ENCODE data around the gene PHKB. TPM values are rescaled to one million over a fixed set of nuclear protein-coding genes. Genes with fewer than 3 reads are reported as not detected.

Gene PHKB
- total RNA-seq, 2 donors from 2014 or later, result 56.2 to 59.5 TPM

DNA sequence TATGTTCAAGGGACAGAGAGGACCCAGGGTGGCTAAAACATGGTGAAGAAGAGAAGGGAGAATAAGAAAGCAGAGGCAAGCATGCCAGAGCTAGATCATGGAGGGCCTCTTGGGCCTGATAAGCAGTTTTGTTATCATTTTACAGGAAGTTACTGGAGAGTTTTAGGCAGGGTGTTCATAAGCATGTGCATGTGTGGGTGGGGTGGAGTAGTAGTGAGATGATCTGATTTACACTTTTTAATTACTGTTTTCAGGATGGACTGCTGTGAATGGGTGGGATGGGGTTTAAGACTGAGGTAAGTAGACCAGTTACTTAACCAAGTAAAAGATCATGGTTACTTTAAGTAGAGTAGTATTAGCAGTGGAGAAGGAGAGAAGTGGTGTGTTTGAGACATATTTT is 173.6 kb downstream of the PHKB start:
- DNase-seq (no peak), ATAC-seq (no peak)
- Mint-ChIP-seq H3K4me3 (no peak overlapping the region), H3K27me3 (no peaks in the 10 kb centered on the region), H3K27ac (no peak overlapping the region), H3K36me3 (ENCODE audit: low read depth) (peaks cover 10% of the 10 kb centered on the region), H3K4me1 (peaks cover 3% of the 10 kb centered on the region)
- no peaks in the 10 kb centered on the region for H3K9me3 ChIP-seq (ENCODE audit: control insufficient read depth, low read length, poor library complexity, severe bottlenecking)

DNA sequence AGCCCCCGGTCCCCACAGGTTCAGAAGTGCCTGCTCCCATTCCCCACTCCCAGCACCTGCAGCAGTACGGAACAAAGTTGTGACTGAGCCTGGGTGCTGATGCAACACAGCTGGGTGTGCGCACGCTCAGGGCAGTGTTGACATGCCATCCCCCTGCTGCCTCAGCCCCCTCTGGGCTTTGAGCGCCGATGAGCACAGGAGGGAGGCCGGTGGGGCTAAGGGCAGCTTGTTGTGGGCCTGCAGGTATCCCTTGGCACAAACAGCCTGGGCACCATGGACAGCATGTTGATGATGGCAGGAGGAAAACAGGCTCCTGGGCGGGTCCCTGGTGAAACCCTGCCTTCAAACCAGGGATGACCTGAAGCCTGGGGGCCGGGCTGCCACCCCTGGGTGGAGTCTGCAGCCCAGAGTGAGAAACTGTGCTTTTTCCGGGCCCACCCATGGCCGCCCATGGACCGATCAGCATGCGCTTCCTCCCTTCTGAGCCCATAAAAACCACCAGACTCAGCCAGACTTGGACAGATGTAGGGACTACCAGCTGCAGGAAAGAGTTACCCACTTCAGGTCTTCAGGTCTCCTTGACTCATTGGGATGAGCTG is 175.5 kb downstream of the PHKB start:
- no peaks in the 10 kb centered on the region for H3K9me3 ChIP-seq (ENCODE audit: control insufficient read depth, low read length, poor library complexity, severe bottlenecking)
- no peak for DNase-seq
- no peak for ATAC-seq
- Mint-ChIP-seq H3K4me1 (peaks cover 3% of the 10 kb centered on the region), H3K36me3 (ENCODE audit: low read depth) (peaks cover 10% of the 10 kb centered on the region), H3K27ac (no peak overlapping the region), H3K27me3 (no peaks in the 10 kb centered on the region), H3K4me3 (no peak overlapping the region)

DNA sequence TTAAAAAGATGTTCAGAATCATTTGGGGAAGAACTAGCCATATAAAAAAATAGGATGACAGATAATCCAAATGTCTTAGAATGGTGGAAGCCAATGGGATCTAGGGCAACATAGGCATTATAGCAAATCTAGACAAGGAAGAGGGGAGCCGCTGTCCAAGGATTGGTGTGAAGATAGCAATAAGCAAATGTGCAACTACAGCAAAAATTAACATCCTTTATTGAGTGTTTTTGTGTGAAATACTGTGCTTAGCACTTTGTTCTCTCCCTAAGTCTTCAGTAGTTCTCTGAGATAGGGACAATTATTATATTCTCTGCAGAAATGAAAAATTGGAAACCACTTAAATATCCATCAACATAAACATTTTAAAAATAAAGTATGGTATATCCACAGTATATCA is 177.0 kb downstream of the PHKB start:
- Mint-ChIP-seq H3K36me3 (ENCODE audit: low read depth) (peaks cover 12% of the 10 kb centered on the region), H3K4me3 (no peak overlapping the region), H3K27ac (no peak overlapping the region), H3K4me1 (peaks cover 4% of the 10 kb centered on the region), H3K27me3 (no peaks in the 10 kb centered on the region)
- H3K9me3 ChIP-seq (ENCODE audit: control insufficient read depth, low read length, poor library complexity, severe bottlenecking), result no peaks in the 10 kb centered on the region
- no peak for DNase-seq
- no peak for ATAC-seq

DNA sequence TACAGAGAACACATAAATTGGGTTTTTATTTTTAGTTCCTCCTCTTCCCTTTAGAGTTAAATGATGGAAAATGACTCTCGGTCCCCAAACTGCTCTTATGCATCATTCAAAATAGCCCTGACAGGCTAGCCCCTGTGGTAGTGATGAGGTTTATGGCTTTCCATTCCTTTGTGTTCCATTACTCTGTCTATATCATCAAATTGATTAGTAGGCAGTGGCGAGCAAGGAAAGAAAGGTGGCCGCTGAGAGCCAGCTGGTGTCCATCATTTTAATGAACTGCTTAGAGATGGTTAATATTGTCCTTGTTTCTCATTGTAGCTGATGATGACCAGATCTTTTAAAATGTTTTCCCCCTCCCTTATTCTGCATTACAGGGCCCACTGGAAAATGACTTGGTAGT is 179.5 kb downstream of the PHKB start:
- no peak overlapping the region for H3K27ac Mint-ChIP-seq
- peaks cover 5% of the 10 kb centered on the region for H3K36me3 Mint-ChIP-seq (ENCODE audit: low read depth)
- no peak for DNase-seq
- no peaks in the 10 kb centered on the region for H3K27me3 Mint-ChIP-seq
- peaks cover 7% of the 10 kb centered on the region for H3K4me1 Mint-ChIP-seq
- no peak overlapping the region for H3K4me3 Mint-ChIP-seq
- no peaks in the 10 kb centered on the region for H3K9me3 ChIP-seq (ENCODE audit: control insufficient read depth, low read length, poor library complexity, severe bottlenecking)
- ATAC-seq, result no peak

DNA sequence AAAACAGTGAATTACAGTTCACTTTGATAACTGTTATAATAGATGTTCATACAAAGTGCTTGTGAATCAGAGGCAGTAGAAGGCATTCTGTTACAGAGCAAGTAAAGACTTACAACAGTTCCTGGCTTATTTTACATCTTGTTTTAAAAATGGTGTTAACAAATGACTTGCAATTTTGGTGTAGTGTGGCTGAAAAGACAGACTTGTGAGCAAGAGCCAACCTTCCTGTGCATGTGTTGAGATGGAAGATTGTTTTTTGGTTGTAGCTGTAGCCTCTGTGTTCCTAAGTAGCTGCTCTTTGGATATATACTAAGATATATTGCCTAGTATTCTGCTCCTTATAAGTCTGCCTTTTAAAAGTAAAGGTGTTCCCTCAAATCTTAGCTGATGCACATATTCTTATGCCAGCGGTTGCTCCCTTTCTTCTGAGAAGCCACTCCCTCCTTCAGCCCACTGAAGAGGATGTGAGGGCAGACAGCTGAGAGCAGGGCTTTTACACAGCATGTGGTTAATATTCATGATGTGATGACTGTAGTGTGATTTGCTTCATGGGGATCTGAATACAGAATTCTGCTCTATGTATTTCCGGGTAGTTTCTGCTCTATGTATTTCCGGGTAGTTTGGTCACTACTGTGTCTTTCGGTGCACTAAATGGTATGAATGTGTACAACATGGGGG is 182.3 kb downstream of the PHKB start:
- no peak for DNase-seq
- Mint-ChIP-seq H3K4me1 (peaks cover 7% of the 10 kb centered on the region), H3K4me3 (no peak overlapping the region), H3K27me3 (no peaks in the 10 kb centered on the region), H3K36me3 (ENCODE audit: low read depth) (peaks cover 5% of the 10 kb centered on the region), H3K27ac (no peak overlapping the region)
- no peak for ATAC-seq
- H3K9me3 ChIP-seq (ENCODE audit: control insufficient read depth, low read length, poor library complexity, severe bottlenecking), result no peaks in the 10 kb centered on the region

DNA sequence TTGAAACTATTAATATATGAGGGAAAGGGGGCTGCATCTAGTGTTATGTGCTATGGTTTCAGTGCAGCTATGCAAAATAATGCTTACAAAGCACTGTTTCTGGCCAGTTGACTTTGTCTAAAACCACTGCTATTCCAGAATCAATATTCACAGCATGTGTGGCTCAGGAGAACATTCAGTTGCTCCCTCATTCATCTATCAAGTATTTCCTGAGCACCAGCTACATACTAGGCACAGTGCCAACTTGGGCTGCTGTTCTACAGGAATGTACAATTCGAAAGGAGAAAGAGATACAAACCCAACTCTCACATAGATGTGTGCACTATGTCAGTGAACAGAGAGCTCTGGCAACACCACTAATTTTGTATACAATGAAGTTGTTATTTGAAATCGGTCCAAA is 183.0 kb downstream of the PHKB start:
- peaks cover 5% of the 10 kb centered on the region for H3K36me3 Mint-ChIP-seq (ENCODE audit: low read depth)
- H3K27ac Mint-ChIP-seq, result no peak overlapping the region
- ATAC-seq (no peak), DNase-seq (no peak)
- H3K9me3 ChIP-seq (ENCODE audit: control insufficient read depth, low read length, poor library complexity, severe bottlenecking), result no peaks in the 10 kb centered on the region
- H3K4me3 Mint-ChIP-seq, result no peak overlapping the region
- no peaks in the 10 kb centered on the region for H3K27me3 Mint-ChIP-seq
- H3K4me1 Mint-ChIP-seq, result peaks cover 7% of the 10 kb centered on the region

DNA sequence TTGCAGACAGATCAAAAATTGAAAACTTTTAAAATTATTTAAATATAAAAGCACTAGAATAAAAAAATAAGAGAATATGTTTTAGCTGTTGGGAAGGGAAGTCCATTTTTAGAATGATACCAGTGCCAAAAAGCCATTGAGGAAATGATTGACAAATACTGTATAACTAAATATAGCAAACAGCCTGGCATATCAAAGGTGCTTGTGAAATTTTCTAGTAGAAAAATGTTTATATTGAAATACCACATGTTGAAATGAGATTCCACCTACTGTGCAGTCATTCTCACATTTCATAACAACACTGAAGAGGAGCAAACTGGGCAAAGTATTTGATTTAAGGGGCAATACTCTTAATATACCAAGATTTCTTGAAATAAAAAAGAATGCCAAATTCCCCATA is 183.5 kb downstream of the PHKB start:
- DNase-seq (no peak), ATAC-seq (no peak)
- H3K9me3 ChIP-seq (ENCODE audit: control insufficient read depth, low read length, poor library complexity, severe bottlenecking), result no peaks in the 10 kb centered on the region
- Mint-ChIP-seq H3K4me1 (peaks cover 7% of the 10 kb centered on the region), H3K4me3 (no peak overlapping the region), H3K36me3 (ENCODE audit: low read depth) (peaks cover 5% of the 10 kb centered on the region), H3K27ac (no peak overlapping the region), H3K27me3 (no peaks in the 10 kb centered on the region)

DNA sequence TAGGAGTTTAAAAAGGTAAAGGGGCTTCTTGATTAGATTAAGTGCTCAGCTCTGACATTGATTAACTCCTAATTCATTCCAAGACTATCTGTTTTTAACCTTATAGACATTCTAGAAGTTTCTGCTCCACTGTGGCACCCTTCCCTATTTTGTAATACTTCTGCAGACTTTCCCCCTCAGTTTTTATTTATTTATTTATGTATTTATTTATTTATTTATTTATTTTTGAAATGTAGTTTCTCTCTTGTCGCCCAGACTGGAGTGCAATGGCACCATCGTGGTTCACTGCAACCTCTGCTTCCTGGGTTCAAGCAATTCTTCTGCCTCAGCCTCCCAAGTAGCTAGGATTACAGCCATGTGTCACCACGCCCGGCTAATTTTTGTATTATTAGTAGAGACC is 185.8 kb downstream of the PHKB start:
- ATAC-seq, result no peak
- no peak for DNase-seq
- H3K36me3 Mint-ChIP-seq (ENCODE audit: low read depth), result peaks cover 15% of the 10 kb centered on the region
- H3K27me3 Mint-ChIP-seq, result no peaks in the 10 kb centered on the region
- no peak overlapping the region for H3K27ac Mint-ChIP-seq
- H3K4me1 Mint-ChIP-seq, result peaks cover 7% of the 10 kb centered on the region
- no peaks in the 10 kb centered on the region for H3K9me3 ChIP-seq (ENCODE audit: control insufficient read depth, low read length, poor library complexity, severe bottlenecking)
- no peak overlapping the region for H3K4me3 Mint-ChIP-seq

DNA sequence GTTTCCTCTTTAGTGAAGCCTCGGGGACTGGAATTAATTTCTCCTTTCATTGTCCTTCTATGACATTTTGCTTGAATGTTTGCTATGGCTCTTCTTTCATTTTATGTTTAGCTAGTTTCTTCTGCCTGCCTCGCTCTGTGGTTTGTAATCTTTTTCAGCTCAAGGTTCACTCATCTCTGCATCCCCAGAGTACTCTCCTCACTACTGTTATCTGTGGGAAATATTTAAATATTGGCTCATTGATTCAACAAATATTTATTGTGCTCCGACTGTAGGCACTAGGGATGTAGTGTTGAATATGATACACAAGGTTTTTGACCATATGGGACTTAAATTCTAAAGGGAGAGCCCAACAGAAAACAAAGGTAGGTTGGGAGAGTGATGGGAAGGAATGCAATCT is 195.9 kb downstream of the PHKB start:
- no peak overlapping the region for H3K4me3 Mint-ChIP-seq

DNA sequence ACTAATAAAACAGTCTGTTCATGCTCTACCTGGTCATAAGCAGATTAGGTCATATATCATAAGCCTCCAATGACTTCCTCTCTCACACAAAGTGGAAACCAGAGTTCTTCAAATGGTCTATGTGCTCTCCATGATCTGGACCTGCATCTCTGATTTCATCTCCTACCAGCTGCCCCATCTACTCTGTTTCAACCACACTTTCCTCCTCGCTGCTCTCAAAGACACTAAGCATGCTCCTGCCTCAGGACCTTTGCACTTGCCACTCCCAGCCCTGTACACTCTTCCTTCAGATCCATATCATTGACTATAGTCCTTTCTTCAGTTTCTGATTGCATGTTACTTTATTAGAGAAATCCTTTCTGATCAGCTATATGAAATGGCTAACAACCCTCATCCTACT is 196.8 kb downstream of the PHKB start:
- ATAC-seq, result no peak
- H3K36me3 Mint-ChIP-seq (ENCODE audit: low read depth), result peaks cover 11% of the 10 kb centered on the region
- no peak overlapping the region for H3K4me3 Mint-ChIP-seq
- H3K27me3 Mint-ChIP-seq, result no peaks in the 10 kb centered on the region
- no peaks in the 10 kb centered on the region for H3K9me3 ChIP-seq (ENCODE audit: control insufficient read depth, low read length, poor library complexity, severe bottlenecking)
- no peaks in the 10 kb centered on the region for H3K4me1 Mint-ChIP-seq
- DNase-seq, result no peak
- H3K27ac Mint-ChIP-seq, result no peak overlapping the region

More for the DNA sequence above, 195.9 kb downstream of the PHKB start:
- Mint-ChIP-seq H3K27ac (no peak overlapping the region), H3K36me3 (ENCODE audit: low read depth) (peaks cover 11% of the 10 kb centered on the region), H3K27me3 (no peaks in the 10 kb centered on the region), H3K4me1 (no peaks in the 10 kb centered on the region)
- no peak for DNase-seq
- no peak for ATAC-seq
- H3K9me3 ChIP-seq (ENCODE audit: control insufficient read depth, low read length, poor library complexity, severe bottlenecking), result no peaks in the 10 kb centered on the region

DNA sequence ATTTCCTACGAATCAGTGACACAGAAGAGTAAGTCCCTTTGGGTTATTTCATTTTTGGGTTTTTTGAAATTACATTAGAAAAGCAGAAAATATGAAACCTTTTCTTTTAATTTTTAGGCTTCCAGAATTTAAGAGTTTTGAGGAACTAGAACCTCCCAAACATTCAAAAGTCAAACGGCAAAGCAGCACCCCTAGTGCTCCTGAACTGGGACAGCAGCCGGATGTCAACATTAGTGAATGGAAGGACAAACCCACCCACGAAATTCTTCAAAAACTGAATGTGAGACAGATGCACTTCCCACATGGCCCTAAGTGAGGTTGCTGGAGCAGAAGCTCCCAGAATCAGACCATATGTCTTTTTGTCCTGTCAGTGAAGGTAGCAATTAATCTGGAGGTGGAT is 199.4 kb downstream of the PHKB start:
- peaks cover 11% of the 10 kb centered on the region for H3K36me3 Mint-ChIP-seq (ENCODE audit: low read depth)
- DNase-seq, result no peak
- no peaks in the 10 kb centered on the region for H3K9me3 ChIP-seq (ENCODE audit: control insufficient read depth, low read length, poor library complexity, severe bottlenecking)
- no peak overlapping the region for H3K4me3 Mint-ChIP-seq
- H3K27ac Mint-ChIP-seq, result no peak overlapping the region
- H3K27me3 Mint-ChIP-seq, result no peaks in the 10 kb centered on the region
- H3K4me1 Mint-ChIP-seq, result no peaks in the 10 kb centered on the region
- no peak for ATAC-seq

DNA sequence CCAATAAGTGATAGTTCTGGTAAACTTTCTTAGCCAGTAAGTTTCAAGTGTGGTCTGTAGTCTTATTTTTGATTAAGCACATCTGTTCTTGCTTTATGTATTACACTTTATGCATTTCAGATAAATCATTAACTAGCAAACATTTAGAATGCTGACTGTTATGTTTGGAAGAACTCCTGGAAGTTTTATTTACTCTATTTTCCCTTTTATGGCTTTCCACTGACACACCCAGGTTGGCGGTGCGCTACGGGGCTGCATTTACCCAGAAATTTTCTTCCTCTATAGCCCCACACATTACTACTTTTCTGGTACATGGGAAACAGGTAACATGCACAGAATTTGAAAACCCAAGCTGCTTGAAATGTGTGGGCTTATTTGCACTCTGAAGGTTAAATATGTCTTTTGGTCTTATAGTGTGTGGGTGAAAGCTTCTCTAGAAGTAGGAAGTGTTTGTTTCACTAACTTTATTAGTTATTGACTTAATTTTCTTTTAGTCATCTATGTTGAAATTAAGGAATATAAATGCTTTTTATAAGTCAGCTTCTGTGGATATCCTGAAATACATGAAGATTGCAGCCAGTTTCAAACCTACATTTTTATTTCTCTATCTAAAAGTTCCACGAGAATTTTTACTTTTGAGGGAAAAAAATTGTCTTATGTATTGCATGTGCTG is 203.7 kb downstream of the PHKB start:
- no peak for DNase-seq
- H3K27ac Mint-ChIP-seq, result no peak overlapping the region
- H3K36me3 Mint-ChIP-seq (ENCODE audit: low read depth), result peaks cover 3% of the 10 kb centered on the region
- no peaks in the 10 kb centered on the region for H3K4me1 Mint-ChIP-seq
- no peak for ATAC-seq
- no peaks in the 10 kb centered on the region for H3K9me3 ChIP-seq (ENCODE audit: control insufficient read depth, low read length, poor library complexity, severe bottlenecking)
- no peak overlapping the region for H3K4me3 Mint-ChIP-seq
- H3K27me3 Mint-ChIP-seq, result no peaks in the 10 kb centered on the region

DNA sequence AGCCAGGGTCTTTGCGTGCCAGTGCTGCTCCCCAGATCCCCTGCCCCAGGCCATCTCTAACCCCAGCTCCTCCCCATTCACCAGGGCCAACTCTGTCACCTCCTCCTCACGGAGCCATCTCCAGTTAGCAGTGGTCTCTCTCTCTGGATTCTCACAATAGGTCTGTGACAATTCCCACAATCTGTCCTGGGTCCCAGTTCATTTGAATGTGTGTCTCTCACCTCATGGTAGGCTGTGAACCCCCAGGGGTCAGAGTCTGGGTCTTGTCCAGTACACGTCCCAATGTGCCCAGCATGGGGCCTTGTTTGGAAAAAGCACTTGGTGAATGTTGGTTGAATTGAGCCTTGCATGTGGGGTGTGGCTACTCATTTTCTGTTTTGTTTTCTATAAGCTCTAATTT is 205.3 kb downstream of the PHKB start:
- Mint-ChIP-seq H3K27ac (no peak overlapping the region), H3K27me3 (no peaks in the 10 kb centered on the region), H3K36me3 (ENCODE audit: low read depth) (peaks cover 3% of the 10 kb centered on the region), H3K4me1 (no peaks in the 10 kb centered on the region), H3K4me3 (no peak overlapping the region)
- no peaks in the 10 kb centered on the region for H3K9me3 ChIP-seq (ENCODE audit: control insufficient read depth, low read length, poor library complexity, severe bottlenecking)
- ATAC-seq (no peak), DNase-seq (no peak)

DNA sequence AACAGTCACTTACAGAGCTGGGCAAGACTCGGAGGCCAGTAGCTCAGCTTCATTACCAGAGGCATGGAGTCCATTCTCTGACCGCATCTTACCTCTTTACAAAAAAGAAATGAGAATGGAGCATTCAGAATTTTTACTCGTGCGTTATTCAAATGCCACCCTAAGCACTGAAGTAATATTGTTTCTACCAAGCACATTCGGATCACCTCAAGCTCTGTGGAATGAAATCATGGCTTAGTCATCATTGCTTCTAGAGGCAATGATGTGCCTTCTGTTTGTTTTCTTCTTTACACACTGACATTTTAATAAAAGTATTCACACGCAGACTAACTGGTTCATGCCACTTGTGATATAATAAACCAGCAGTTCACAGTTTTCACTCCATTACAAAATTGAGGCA is 206.8 kb downstream of the PHKB start:
- H3K4me3 Mint-ChIP-seq, result no peak overlapping the region
- no peaks in the 10 kb centered on the region for H3K27me3 Mint-ChIP-seq
- no peak for DNase-seq
- no peaks in the 10 kb centered on the region for H3K9me3 ChIP-seq (ENCODE audit: control insufficient read depth, low read length, poor library complexity, severe bottlenecking)
- no peaks in the 10 kb centered on the region for H3K4me1 Mint-ChIP-seq
- H3K36me3 Mint-ChIP-seq (ENCODE audit: low read depth), result peaks cover 3% of the 10 kb centered on the region
- H3K27ac Mint-ChIP-seq, result no peak overlapping the region
- no peak for ATAC-seq

Data from T-helper 17 cell (primary cell).